AG04449 (cell line): Measurements from ENCODE around the gene PAQR6.
A peak's percentile ranks its signal among the peaks of the same experiment; 100 is the strongest.

Source experiments
- CTCF ChIA-PET: fragments of 350-600 bp; formaldehyde crosslinking; extraction: SDS; loops from one replicate; lab custom pipeline; 2021; ENCODE audit warnings: antibody characterized with exemption; lab: Yijun Ruan, JAX
- POLR2A ChIA-PET: fragments of 400-600, 350-600 bp; formaldehyde crosslinking; extraction: SDS; loops from one replicate; lab custom pipeline; 2020; ENCODE audit warnings: antibody characterized with exemption, inconsistent platforms; lab: Yijun Ruan, JAX
- DNase-seq: peaks from one replicate; pipeline ENCODE4 v3.0.0-alpha.2; 2010; ENCODE audit warnings: low read depth, low spot score
- H3K4me3 ChIP-seq: 2 replicates; pipeline ENCODE4 v1.5.1; 2011; ENCODE audit warnings: low read depth, mild to moderate bottlenecking, control low read depth, low read length
- TF ChIP-seq, protein P1 (sequence below): IDR thresholded peaks from one replicate; pipeline ENCODE4 v1.5.1; 2011; ENCODE audit warnings: mild to moderate bottlenecking, moderate library complexity, low read length, control low read depth, inconsistent platforms; ENCODE audit not compliant: insufficient read depth; ENCODE audit errors: missing control alignments

PAQR6 gene

DNA sequence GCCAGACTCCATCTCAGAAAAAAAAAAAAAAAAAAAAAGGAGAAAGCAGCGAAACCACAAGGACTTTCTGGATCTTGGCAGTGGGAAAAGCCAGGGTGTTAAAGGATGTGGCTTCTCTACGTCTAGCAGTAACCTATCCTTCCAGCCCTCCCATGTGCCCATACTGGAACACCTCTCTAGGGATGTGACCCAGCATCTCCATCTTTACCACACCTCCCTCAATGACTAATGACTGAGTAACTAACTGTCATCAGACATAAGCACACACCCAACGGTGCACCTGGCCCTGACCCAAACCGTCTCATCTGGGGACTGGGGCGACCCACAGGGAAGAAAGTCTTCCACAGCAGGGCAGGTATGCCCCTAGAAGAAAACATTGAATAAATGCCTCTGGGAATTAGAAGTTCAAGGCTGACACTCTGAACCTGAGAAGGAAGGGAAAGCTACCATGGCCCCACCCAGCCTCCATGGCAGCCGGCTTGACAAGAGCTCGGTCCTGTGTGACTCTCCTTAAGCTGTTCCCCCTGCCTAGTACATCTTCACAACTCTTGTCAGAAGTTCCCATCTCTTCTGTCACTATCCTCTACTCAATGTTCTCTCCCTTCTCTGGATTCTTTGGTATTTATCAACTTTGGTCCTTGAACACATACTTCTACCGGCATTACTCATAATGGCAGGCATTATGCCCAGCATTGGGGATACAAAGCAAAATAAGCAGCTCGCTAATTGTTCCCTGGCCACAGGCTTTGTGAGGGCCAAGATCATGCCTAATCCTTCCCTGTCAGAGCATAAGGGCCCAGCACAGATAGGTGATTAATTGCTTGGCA lies 14.8 kb upstream of the PAQR6 start:
- peak; percentile 46 for DNase-seq
- no peak overlapping the region for H3K4me3 ChIP-seq
- POLR2A ChIA-PET = interaction anchor here (1.0 kb wide), 1 partner anchor 17 kb away, joined by 3 read pairs; no protein-coding TSS in a partner anchor
- CTCF ChIA-PET = interaction anchor here (1.0 to 2.9 kb wide), 7 partner anchors 9 to 172 kb away, joined by 3 to 9 read pairs (median 6); no protein-coding TSS in a partner anchor
- TF ChIP-seq, protein P1, sequence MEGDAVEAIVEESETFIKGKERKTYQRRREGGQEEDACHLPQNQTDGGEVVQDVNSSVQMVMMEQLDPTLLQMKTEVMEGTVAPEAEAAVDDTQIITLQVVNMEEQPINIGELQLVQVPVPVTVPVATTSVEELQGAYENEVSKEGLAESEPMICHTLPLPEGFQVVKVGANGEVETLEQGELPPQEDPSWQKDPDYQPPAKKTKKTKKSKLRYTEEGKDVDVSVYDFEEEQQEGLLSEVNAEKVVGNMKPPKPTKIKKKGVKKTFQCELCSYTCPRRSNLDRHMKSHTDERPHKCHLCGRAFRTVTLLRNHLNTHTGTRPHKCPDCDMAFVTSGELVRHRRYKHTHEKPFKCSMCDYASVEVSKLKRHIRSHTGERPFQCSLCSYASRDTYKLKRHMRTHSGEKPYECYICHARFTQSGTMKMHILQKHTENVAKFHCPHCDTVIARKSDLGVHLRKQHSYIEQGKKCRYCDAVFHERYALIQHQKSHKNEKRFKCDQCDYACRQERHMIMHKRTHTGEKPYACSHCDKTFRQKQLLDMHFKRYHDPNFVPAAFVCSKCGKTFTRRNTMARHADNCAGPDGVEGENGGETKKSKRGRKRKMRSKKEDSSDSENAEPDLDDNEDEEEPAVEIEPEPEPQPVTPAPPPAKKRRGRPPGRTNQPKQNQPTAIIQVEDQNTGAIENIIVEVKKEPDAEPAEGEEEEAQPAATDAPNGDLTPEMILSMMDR = no peak

DNA sequence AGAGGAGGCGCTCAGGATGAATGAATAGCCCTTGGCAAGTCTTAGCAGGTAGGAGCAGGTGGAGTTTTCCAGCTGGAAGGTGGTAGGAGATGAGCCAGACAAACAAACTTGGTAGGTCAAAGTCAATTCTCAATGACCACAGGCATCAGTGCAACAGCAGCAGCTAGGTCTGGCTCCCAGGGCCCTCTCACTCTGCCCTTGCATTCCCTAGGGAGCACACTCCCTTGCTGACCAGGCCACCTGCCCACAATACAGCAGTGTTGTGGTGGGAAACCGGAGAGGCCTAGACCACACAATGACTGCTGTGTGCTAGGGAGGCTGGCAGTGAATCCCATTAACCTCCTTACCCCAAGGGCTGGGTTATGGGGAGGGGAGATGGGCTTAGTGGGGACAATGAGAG lies 13.0 kb upstream of the PAQR6 start:
- ChIA-PET POLR2A (interaction anchor here (1.1 to 1.4 kb wide), 2 partner anchors 10 to 18 kb away, joined by 3 read pairs; no protein-coding TSS in a partner anchor), CTCF (interaction anchor here (1.0 to 2.9 kb wide), 5 partner anchors 11 to 171 kb away, joined by 3 to 9 read pairs (median 3); no protein-coding TSS in a partner anchor)
- TF ChIP-seq, protein P1 = no peak
- DNase-seq = no peak
- H3K4me3 ChIP-seq = no peak overlapping the region

DNA sequence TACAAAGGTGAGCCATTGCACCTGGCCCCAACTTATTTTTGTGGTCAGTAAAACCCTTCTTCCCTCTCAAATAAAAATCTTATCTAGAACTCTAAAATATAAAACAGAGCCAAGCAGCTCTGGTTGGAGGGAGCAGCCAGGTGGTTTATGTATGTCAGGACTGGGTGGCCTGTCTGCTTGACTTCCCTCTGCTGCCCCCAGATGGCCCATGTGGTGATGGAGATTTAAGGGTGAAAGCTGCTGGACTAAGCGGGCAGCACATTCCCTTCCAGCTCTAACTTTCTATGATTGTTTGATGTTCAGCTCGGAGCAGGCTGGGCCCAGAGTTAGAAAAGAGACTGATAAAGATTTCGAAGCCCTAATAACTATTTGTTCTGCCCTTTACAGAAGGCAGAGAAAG lies 11.9 kb upstream of the PAQR6 start:
- no peak overlapping the region for H3K4me3 ChIP-seq
- no peak for DNase-seq
- TF ChIP-seq, protein P1 = no peak
- CTCF ChIA-PET = interaction anchor here (0.8 to 2.6 kb wide), 4 partner anchors 13 to 170 kb away, joined by 3 to 9 read pairs (median 3); no protein-coding TSS in a partner anchor
- POLR2A ChIA-PET = interaction anchor here (1.4 kb wide), 1 partner anchor 9 kb away, joined by 3 read pairs; no protein-coding TSS in a partner anchor

DNA sequence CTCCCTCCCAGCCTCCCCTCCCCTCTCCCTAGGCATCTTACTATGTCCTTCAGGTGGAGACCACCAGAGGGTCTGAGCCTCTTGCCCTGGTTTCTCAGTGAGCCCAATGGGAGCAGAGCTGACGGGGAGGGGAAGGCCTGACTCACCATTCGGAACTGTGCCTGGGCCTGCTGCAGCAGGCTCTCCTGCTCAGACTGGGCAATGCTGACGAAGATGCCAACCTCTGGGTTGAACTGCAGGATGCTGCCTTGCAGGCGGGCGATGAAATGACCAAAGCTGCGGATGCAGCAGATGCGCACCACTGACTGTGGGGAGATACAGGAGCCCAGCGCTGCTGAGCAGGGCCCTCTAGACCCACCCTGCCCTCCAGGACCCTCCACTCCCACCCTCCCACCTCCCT lies 11.0 kb upstream of the PAQR6 start:
- no peak overlapping the region for H3K4me3 ChIP-seq
- ChIA-PET CTCF (interaction anchor here (1.5 kb wide), 1 partner anchor 100 kb away, joined by 3 read pairs; no protein-coding TSS in a partner anchor), POLR2A (no interaction called here)
- DNase-seq = no peak
- TF ChIP-seq, protein P1 = no peak

DNA sequence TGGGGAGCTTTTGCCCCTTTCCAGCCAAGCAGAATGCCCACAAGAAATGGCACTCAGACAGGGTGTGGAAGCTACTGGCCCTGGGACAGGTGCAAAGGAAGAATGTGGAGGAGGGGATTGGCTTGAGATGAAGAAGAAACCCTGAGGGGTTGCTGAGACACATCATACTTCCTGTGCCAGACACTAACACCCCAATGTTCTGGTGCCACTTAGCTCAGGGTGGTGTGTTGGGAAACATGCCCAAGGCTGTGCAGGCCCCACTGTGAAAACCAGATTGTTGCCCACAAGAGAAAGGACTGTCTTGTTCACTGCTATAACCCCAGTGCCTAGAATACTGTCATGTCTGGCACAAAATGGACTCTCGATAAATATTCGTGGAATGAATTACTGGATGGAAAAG lies 9.9 kb upstream of the PAQR6 start:
- no peak for DNase-seq
- ChIA-PET POLR2A (no interaction called here), CTCF (interaction anchor here (0.9 to 1.5 kb wide), 5 partner anchors 8 to 161 kb away, joined by 3 to 4 read pairs (median 3); no protein-coding TSS in a partner anchor)
- no peak overlapping the region for H3K4me3 ChIP-seq
- TF ChIP-seq, protein P1 = no peak

DNA sequence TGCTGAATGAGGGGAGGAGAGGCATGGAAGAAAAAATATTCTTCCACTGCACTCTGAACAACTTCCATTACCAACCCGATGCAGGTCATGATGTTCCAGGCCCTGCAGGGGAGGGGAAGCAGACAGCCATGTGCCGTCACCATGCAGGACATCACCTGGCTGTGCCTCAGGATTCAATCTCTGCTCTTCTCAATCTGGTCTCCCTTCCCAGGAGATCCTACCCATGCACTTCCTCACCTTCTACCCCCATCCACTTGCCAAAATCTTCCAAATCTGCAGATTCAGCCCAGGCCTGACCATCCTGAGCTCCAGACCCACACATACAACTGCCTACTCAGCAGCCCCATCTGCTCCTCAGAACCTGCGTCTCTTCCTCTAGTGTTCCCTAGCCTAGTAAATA lies 5.8 kb upstream of the PAQR6 start:
- no peak overlapping the region for H3K4me3 ChIP-seq
- CTCF ChIA-PET = interaction anchor here (0.8 to 3.5 kb wide), 2 partner anchors 19 to 66 kb away, joined by 3 to 13 read pairs; no protein-coding TSS in a partner anchor
- DNase-seq = no peak
- POLR2A ChIA-PET = interaction anchor here (0.5 kb wide), 1 partner anchor 20 kb away, joined by 4 read pairs; no protein-coding TSS in a partner anchor
- TF ChIP-seq, protein P1 = no peak
